Mesodermal cell (in vitro differentiated cells): Measurements from ENCODE around the gene ACTN4.

Experiments used
- H3K27ac ChIP-seq: 2 replicates; pipeline ENCODE4 v1.7.0; 2013; ENCODE audit warnings: mild to moderate bottlenecking, low read depth, low read length, moderate library complexity; ENCODE audit not compliant: severe bottlenecking
- H3K36me3 ChIP-seq: 2 replicates; pipeline ENCODE4 v1.7.1; 2013; ENCODE audit warnings: mild to moderate bottlenecking, low read length, moderate library complexity; ENCODE audit not compliant: control insufficient read depth, insufficient read depth
- H3K4me1 ChIP-seq: one replicate; pipeline ENCODE4 v1.7.1; 2013; ENCODE audit warnings: mild to moderate bottlenecking, low read length; ENCODE audit not compliant: insufficient read depth, control insufficient read depth, poor library complexity, severe bottlenecking
- H3K4me3 ChIP-seq: 2 replicates; pipeline ENCODE4 v1.7.0; 2013; ENCODE audit warnings: low read length, control low read depth, mild to moderate bottlenecking; ENCODE audit not compliant: insufficient read depth, poor library complexity, severe bottlenecking; ENCODE audit errors: extremely low read depth
- H3K9me3 ChIP-seq: 2 replicates; pipeline ENCODE4 v1.7.1; 2013; ENCODE audit warnings: mild to moderate bottlenecking, low read length, moderate library complexity; ENCODE audit not compliant: control insufficient read depth
- WGBS, 2 experiments: methylation state at CpG; one replicate each; pipeline ENCODE4 v1.1.5; 2013; ENCODE audit warnings: missing lambda C conversion rate in 2 of 2; ENCODE audit not compliant: insufficient coverage in 2 of 2; 5-methylcytosine and 5-hydroxymethylcytosine counted together

Gene ACTN4

DNA sequence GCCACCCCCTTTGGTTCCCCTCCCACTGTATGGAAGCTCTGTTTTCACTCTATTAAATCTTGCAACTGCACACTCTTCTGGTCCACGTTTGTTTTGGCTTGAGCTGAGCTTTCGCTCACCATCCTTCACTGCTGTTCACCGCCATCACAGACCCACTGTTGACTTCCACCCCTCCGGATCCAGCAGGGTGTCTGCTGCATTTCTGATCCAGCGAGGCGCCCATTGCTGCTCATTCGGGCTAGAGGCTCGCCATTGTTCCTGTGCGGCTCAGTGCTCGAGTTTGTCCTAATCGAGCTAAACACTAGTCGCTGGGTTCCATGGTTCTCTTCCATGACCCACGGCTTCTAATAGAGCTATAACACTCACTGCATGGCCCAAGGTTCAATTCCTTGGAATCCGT, 42.7 kb downstream of the ACTN4 start:
- 90 to 94% methylated on average over 13 to 14 of the region's 14 CpGs for WGBS, 2 experiments
- H3K36me3 ChIP-seq: peaks cover 69% of the 10 kb centered on the region

DNA sequence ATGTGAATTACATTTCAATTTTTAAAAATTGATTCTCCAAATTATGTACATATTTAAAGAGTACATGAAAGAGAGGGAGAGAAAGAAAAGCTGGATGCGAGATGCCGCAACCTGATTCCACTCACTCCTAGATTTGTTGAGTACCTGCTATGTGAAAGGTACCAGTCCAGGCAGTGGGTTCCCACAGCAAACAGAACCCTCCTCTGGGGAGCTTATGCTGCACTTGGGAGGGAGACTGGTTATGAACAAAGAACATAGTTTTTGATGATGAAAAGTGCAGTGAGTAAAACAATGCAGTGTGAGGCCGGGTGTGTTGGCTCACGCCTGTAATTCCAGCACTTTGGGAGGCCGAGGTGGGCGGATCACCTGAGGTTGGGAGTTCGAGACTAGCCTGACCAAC, 43.4 kb downstream of the ACTN4 start:
- Histone ChIP-seq H3K27ac (peak overlapping the region; percentile 57), H3K4me3 (no peak overlapping the region)
- WGBS, 2 experiments: 90 to 97% methylated on average over 5 of the region's 7 CpGs

More for the DNA sequence above, 42.7 kb downstream of the ACTN4 start:
- peaks cover 67% of the 10 kb centered on the region for H3K4me1 ChIP-seq
- H3K4me3 ChIP-seq: no peak overlapping the region
- H3K27ac ChIP-seq: peak overlapping the region; percentile 57
- no peaks in the 10 kb centered on the region for H3K9me3 ChIP-seq

DNA sequence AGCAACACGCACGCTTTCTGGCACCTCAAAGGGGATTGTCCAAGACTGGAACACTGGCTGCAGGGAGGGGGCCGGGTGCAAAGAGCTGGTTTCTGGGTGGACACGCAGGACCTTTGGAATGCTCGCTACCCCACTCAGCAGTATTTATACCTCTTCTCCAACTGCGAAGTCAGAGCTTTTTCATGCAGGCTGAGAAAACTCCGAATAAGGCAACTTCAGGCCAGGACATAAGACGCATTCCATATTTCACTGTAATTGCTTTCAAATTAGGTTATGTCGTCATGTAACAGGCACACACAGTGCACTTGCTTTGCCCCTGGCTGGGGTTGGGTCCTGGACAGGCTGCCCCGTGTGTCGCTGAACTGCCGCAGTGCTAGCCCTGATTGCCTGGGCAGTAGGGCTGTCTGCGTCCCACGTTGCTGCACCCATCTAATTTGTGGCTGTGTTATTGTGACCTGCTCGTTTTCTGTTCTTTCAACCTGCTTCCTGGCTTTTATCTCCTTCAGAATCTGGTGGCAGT, 44.5 kb downstream of the ACTN4 start:
- Histone ChIP-seq H3K4me1 (peaks cover 60% of the 10 kb centered on the region), H3K27ac (peak overlapping the region; percentile 97), H3K9me3 (no peaks in the 10 kb centered on the region), H3K36me3 (peaks cover 70% of the 10 kb centered on the region), H3K4me3 (no peak overlapping the region)
- 90 to 94% methylated on average over 14 of the region's 15 CpGs for WGBS, 2 experiments

More for the DNA sequence above, 43.4 kb downstream of the ACTN4 start:
- peaks cover 69% of the 10 kb centered on the region for H3K36me3 ChIP-seq
- peaks cover 67% of the 10 kb centered on the region for H3K4me1 ChIP-seq
- no peaks in the 10 kb centered on the region for H3K9me3 ChIP-seq

DNA sequence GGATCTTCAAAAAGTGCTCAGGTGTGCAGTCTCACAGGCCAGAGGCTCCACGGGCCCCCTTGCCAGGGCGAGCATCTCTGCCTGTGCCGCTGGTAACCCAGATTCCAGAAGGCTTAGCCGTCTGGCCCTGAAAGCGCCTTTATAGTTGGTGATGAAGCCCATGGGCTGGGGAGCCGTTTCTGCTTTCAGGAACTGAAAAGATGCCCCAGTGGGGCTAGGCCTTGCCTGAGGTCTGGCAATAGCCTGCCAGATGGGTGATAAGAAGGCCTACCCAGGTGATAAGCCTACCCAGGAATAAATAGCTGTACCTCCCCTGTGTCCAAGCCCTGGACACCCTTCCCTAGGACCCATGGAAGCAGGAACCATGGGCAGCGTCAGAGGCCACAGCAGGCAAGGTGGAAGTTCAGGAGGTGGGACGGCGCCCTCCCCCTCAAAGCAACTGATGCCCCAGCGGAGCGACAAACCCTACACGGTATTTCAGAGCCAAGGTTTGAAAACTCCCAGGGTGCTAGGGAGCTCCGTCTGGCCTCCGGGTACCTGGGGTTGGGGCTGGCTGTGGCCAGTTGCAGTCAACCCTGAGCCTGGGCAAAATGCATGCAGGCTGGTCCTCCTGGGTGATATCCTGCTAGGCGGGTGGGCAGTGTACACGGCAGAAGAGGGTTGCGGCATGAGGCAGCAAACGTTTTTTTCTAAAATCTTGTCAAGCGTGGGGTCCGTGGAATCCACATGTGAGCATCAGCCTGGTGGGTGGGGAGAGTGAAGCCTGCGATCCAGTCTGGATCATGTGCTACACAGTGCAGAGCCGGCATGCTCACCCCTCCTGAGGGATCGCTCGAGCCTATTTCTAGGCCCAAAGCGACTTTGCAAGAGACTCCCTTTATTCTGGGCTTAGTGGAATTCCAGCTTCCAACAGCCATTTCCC, 45.3 kb downstream of the ACTN4 start:
- WGBS, 2 experiments: 78 to 80% methylated on average over 22 to 23 of the region's 25 CpGs
- Histone ChIP-seq H3K27ac (peak overlapping the region; percentile 97), H3K36me3 (peaks cover 70% of the 10 kb centered on the region)

DNA sequence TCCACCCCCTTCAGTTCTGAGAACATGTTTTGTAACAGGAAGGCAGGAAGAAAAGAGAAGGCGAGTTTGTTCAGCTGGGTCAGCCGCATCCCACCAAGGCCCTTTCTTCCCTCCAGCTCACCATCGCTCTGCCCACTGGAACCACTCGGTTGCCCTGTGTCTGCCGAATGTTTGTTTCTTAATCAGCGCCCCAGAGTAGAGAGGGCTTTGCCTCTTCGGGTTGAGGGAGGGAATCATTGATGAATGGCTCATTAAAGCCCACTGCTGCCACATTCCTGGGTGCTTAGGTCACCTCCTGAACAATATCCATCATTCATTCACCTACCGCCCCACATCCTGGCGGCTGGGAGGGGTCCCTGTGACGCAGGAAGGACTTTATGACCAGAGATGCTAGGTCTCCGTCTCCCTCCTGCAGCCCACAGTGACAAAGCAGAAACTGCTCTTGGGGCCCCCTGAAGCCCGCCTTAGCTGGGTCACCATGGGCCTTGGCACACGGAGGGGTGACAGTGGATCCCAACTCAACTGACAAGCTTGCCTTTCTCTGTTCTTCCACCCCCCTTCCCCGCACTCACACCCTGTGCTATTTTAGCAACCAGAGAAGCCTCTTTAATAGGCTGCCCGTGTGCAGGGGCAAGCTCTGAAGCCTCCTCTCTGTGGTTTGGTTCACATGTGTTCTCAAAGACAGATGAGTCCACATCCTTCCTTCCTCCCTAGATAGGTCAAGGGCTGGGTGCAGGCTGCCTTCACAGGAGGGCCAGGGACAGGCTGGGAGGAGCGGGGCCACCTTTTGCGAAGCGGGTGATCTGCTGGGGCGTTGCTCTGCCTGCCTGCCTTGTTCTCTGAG, 46.2 kb downstream of the ACTN4 start:
- peaks cover 66% of the 10 kb centered on the region for H3K4me1 ChIP-seq
- H3K4me3 ChIP-seq: no peak overlapping the region
- peaks cover 71% of the 10 kb centered on the region for H3K36me3 ChIP-seq
- peak overlapping the region; percentile 97 for H3K27ac ChIP-seq
- 54 to 62% methylated on average over 11 to 13 of the region's 19 CpGs for WGBS, 2 experiments
- H3K9me3 ChIP-seq: no peaks in the 10 kb centered on the region

More for the DNA sequence above, 45.3 kb downstream of the ACTN4 start:
- Histone ChIP-seq H3K9me3 (no peaks in the 10 kb centered on the region), H3K4me1 (peaks cover 66% of the 10 kb centered on the region), H3K4me3 (peak overlapping the region; percentile 3)

DNA sequence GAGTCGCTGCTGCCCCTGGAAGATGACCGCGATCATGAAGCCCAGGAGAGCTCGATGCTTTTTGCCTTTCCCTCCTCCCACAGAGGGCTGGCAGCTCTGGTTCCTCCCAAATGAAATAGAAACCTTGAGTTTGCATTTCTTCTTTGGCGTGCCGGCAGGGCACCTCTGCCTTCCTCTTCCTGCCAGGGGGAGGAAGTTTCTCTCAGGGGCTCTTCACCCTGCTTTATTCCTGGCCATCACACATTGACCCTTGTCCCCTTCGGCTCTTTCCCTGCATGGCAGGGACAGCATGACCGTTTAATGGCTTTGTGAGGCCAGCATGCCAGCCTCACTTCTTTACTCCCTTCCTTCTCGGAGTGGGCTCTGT, 47.9 kb downstream of the ACTN4 start:
- H3K36me3 ChIP-seq: peaks cover 71% of the 10 kb centered on the region
- peaks cover 59% of the 10 kb centered on the region for H3K4me1 ChIP-seq
- 95 to 96% methylated on average over 9 of the region's 9 CpGs for WGBS, 2 experiments
- no peak overlapping the region for H3K27ac ChIP-seq
- no peak overlapping the region for H3K4me3 ChIP-seq
- no peaks in the 10 kb centered on the region for H3K9me3 ChIP-seq

DNA sequence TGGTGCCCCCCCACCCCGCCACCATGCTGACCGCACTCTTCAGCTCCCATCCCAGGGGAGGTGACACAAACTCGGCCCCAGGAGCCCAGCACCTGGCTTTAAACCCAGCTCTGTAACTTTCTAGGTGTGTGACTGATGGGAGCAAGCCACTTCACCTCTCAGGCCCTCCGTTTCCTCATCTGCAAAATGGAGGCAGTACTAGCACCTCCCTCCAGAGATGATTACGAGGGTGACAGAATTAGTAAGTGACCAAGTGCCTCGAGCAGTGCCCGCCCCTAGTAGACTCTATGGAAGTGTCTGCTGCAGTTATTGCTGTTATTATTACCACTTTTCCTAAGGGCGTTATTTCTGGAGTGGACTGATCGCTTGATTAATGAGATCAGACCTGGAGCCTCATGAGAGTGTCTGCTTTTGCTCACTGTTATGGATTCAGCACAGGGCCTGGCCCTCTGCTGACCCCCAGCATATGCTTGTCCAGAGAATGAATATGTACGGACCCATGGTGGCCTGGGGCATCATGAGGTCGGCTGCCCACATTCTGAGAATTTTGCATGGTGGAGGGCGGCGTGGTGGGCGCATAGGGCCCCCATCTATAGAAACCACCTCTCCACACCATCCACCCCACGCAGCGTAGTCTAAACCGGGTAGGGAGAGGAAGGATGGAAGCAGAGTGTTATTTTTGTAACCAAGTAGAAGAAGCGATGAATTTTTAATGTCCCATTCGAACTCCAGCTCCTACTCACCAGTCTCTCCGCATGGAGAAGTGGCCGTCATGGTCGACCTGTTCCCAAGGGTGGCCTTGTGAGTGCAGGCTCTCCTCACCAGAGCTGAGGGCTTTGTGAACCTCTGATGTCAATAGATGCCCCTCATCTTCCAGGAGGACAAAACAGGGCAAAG, 48.6 kb downstream of the ACTN4 start:
- Histone ChIP-seq H3K27ac (peak overlapping the region; percentile 10), H3K4me1 (peaks cover 58% of the 10 kb centered on the region)

DNA sequence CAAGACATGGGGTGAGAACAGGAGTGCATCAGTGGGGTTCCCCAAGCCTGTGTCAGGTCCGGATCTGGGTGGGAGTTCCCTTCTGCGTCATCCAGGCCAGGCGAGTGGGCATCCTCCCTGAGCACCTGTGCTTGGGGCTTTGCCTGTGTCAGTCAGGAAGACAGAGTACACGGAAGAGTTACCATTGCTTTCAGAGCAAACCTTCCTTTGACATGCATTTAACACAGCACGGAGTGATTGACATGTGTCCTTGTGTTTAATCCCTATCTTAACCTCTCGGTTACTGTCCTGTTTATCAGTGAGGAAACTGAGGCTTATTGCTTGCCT, 49.2 kb downstream of the ACTN4 start:
- Histone ChIP-seq H3K27ac (no peak overlapping the region), H3K4me3 (no peak overlapping the region), H3K4me1 (peaks cover 52% of the 10 kb centered on the region), H3K36me3 (peaks cover 79% of the 10 kb centered on the region), H3K9me3 (no peaks in the 10 kb centered on the region)
- 95 to 98% methylated on average over 6 of the region's 6 CpGs for WGBS, 2 experiments

More for the DNA sequence above, 48.6 kb downstream of the ACTN4 start:
- Histone ChIP-seq H3K4me3 (no peak overlapping the region), H3K9me3 (no peaks in the 10 kb centered on the region), H3K36me3 (peaks cover 73% of the 10 kb centered on the region)
- WGBS, 2 experiments: 97% methylated on average over 11 to 12 of the region's 22 CpGs

DNA sequence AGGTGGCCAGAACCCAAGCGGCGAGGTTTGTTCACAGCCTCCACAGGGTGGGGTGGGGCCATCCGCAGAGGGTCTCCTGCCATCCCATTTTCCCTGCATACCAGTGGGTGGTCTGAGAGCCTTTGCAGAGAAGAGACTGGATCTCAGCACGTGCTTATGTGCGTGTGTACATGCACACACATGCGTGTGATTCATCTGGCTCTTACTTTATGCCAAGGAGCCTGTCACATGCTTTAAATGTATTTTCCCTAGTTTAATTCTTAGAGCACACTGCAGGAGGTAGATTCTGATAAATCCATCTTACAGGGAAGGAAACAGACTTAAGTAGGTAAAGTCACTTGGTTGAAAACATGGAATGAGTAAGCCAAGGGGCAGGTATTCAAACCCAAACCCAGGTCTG, 49.7 kb downstream of the ACTN4 start:
- Histone ChIP-seq H3K27ac (no peak overlapping the region), H3K4me3 (no peak overlapping the region), H3K9me3 (no peaks in the 10 kb centered on the region), H3K4me1 (peaks cover 47% of the 10 kb centered on the region), H3K36me3 (peaks cover 81% of the 10 kb centered on the region)
- 90 to 93% methylated on average over 5 to 6 of the region's 6 CpGs for WGBS, 2 experiments

DNA sequence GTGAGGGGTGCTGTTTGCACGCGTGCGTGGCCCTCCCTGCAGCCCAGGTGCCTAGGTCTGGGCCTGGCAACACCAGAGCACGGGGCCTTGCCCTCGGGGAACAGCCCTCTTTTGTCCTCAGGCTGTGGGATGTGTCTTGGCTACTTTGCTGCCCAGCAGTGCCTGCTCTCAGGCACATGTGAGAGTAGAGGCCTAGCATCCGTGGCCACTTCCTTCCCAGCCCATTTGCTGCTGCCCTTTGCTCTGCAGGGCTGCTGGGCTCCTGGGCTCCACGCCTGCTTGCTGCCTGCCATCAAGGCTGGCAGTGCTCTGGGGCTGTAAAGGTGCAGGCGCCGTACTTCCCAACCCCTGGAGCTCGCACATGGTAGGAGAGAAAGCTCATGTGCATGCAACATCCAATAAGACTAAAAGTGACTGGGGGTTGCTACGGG, 50.2 kb downstream of the ACTN4 start:
- Histone ChIP-seq H3K27ac (no peak overlapping the region), H3K4me3 (no peak overlapping the region), H3K9me3 (no peaks in the 10 kb centered on the region), H3K4me1 (peaks cover 42% of the 10 kb centered on the region), H3K36me3 (peaks cover 82% of the 10 kb centered on the region)
- 84 to 97% methylated on average over 6 to 8 of the region's 11 CpGs for WGBS, 2 experiments
